GM12801 (cell line): ENCODE measurements around the gene TEAD1.

Experiments
- CTCF ChIP-seq: IDR thresholded peaks from one replicate; pipeline ENCODE4 v1.5.1; 2011; ENCODE audit warnings: control low read depth; ENCODE audit not compliant: insufficient read length; ENCODE audit errors: extremely low read depth

TEAD1 gene

GRCh38 chr11:12667646-12668045, 6.6 kb upstream of the TEAD1 start:
- no peak for TF ChIP-seq CTCF

GRCh38 chr11:12668166-12668565, 6.1 kb upstream of the TEAD1 start:
- TF ChIP-seq CTCF: no peak

GRCh38 chr11:12669930-12670329, 4.3 kb upstream of the TEAD1 start:
- no peak for TF ChIP-seq CTCF

- TF ChIP-seq CTCF: no peak
Measured at GRCh38 chr11:12671370-12671769, 2.9 kb upstream of the TEAD1 start.

GRCh38 chr11:12673601-12673923, 659 bp upstream of the TEAD1 start:
- TF ChIP-seq CTCF: no peak

- no peak for TF ChIP-seq CTCF
Measured at GRCh38 chr11:12674571-12674935, 332 bp downstream of the TEAD1 start.

- TF ChIP-seq CTCF: no peak
Measured at GRCh38 chr11:12674936-12675696, 895 bp downstream of the TEAD1 start.
